SH-SY5Y (cell line): ENCODE measurements around the gene TFB1M.

Experiments
- GATA2 ChIP-seq: IDR thresholded peaks from 2 replicates; pipeline ENCODE4 v1.6.1; 2011; ENCODE audit warnings: mild to moderate bottlenecking, low read depth, low read length
- GATA3 ChIP-seq: IDR thresholded peaks from 2 replicates; pipeline ENCODE4 v1.6.1; 2011; ENCODE audit warnings: low read depth, mild to moderate bottlenecking, low read length, moderate library complexity

DNA sequence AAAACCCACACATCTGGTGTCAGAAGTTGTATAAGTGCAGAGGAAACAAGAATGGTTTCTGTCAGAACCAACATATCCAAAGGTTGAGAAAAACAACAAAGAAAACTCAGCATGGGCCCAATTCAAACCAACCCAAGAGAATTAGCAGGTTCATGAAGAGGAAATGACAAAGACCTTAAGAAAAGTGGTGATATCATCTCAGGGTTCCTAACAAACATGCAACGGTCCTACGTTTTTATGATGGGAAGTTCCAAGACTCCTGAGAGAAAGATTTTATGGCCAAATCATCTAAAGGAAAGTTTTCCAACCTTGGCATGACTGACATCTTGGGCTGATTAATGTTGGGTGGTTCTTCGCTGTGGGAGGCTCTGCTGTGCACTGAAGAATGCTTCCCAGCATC, 23.0 kb downstream of the TFB1M start:
- TF ChIP-seq GATA3 (no peak), GATA2 (no peak)
